HG03039 (cell line): ENCODE measurements around the gene PDK2.

ENCODE experiments used
- ATAC-seq: cut with Tn5 transposase; IDR thresholded peaks from one replicate; pipeline ENCODE4 v1.9.1; 2021; ENCODE audit warnings: mild to moderate bottlenecking, moderate library complexity; ENCODE audit not compliant: unreplicated experiment

The PDK2 gene

DNA sequence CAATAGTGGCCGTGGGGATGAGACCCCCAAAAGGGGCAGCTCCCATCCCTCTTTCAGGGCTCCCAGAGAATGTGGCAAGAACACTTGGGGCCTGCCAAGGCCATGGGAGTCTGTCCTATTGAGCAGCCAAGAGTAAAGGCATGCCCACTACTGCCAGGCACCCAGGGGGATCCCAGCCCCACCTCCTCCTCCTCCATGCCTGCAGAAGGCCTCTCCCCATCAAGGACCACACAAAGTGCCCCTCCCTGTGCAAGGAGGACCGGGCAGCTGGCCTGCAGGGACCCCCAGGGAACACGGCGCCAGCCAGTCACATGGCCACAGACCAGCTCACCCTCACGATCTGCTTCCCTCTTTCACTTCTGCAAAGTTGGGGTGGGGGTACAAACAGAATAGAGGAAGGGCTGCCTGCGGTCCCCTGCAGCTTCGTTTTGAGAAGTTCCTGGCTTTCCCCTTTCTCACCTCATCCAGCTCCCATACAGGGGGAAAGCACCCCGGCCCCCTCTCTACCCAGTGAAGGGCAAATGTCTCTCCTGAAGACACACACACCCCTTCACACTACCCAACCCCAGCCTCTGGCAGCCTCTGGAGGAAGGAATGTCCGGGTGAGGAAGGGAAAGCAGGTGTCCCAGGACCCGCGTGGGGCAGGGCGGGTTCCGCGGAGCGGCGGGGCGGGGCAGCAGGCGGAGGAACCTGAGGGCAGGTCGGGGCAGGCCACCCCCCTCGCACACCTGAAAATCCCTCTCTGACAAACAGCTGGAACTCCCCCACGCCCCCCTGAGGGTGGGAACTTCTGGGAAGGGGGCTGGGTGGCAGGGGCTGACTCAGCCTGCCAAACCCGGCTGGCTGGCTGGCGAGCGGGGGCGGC is 53.3 kb downstream of the PDK2 start:
- no peak for ATAC-seq

DNA sequence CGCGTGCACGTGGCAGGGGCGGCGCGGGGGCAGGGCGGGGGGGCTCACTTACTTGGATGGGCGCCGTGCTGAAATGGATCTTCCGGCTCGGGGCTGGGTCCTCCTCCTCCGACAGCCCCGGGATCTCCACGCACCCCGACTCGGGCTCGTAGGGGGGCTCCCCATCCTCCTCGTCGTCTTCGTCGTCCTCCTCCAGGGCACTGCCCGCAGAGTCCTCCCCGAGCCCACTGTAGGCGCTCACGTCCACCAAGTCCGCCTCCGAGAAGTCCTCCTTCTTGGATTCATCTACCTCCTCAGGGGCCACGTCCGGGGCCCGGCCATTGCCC is 53.9 kb downstream of the PDK2 start:
- no peak for ATAC-seq

- ATAC-seq = no peak
Observed at GRCh38 chr17:50149417-50150353, 54.5 kb downstream of the PDK2 start.

DNA sequence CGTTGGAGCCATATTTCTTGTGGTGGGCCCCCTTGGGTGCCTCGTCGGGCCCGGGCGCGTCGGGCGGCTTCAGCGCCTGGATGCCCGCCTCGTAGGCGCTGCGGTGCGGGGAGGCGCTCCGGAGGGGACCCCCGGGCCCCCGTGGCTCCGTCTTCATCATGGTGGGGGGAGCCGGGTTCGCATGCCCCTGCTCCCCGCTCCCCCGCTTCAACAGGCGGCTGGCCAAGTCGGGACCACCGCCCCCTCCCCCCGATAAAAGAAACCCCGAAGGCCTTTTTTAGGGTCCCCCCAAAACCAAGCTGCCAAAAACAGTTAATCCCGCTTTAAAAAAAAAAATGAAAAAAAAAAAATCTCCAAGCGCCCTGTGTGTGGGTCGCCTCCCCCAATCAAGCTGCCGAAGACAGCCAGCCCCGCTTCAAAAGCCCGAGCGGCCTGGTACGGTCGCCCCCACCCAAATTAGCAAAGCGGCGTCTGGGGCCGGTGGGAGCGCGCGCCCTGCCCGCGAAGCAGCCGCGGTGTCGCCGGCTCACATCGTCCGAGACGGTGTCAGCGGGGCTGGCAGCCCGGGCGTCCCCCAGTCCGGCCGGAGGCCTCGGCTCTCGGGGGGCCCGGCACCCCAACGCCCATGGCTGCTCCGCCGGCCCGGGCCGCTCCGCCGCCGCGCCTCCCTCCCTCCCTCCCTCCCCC is 55.3 kb downstream of the PDK2 start, which contains the start of gene PPP1R9B:
Gene PPP1R9B (minus strand): TSS at position 324 of the 687 bp plus-strand sequence. CDS start 164 bp downstream, at position 160.
- ATAC-seq = no peak

DNA sequence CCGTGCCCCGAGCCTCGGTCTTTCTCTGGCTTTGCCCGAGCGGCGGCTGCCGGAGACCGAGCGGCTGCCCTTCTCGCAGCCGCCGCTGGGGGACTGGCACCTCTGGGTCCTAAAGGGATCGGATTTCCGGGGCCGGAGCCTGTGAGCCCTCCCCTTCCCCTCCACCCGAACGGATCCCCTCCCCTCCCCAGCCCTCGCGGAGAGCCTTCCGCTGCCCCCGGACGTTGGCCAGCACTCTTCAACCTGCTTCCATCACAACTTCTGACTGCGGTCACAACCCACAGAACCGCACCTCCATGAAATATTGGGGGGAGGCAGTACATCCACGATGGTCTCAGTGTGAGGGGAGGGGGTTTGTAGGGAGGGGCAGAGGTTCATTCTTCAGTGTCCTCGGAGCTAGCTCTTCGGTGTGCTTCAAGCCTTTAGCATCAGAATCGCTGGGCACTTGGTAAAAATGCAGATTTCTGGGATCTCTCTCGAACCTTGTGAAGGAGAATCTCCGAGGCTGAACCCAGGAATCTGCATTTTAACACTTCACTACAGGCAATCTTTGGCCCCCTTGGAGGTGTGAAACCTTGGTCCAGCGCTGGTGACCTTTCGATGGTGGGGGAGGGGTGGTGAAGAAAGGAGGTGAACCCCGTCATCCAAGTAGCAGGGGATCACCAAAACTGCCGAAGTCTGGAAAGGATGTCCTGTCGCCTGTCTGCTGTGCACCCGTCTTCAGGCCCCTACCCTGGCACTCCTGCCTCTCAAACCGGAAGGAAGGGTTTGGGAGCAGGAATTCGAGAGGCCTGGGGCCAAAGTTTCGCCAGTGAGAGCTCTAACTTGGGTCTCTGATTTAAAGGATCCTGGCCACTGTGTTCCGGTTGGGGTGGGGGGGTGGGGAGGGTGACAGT is 56.1 kb downstream of the PDK2 start:
- ATAC-seq = peak; percentile 35

GRCh38 chr17:50151937-50152547 is 56.9 kb downstream of the PDK2 start:
- ATAC-seq = no peak

- ATAC-seq = no peak
Observed at GRCh38 chr17:50152736-50153135, 57.6 kb downstream of the PDK2 start.

GRCh38 chr17:50153650-50154575 is 58.8 kb downstream of the PDK2 start:
- ATAC-seq = no peak

- ATAC-seq = no peak
Observed at GRCh38 chr17:50154604-50155003, 59.5 kb downstream of the PDK2 start.

GRCh38 chr17:50155115-50155819 is 60.1 kb downstream of the PDK2 start:
- ATAC-seq = no peak

DNA sequence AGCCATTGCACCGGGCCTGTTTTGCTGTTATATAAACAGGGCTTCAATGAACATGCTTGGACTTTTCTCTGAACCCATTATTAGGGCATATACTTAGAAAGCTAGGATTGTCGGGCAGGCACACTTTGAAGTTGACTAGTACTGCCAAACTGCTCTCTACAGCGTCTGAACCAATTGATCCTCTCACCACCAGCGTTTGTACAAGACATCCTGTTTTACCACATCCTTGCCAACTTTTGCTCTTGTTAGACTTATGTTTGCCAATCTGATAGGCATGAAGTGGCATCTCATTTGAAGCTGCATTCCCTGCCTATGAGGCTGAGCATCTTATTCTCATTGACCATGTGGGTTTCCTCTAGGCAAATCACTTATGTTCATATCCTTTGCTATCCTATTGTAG is 62.7 kb downstream of the PDK2 start:
- ATAC-seq = no peak

DNA sequence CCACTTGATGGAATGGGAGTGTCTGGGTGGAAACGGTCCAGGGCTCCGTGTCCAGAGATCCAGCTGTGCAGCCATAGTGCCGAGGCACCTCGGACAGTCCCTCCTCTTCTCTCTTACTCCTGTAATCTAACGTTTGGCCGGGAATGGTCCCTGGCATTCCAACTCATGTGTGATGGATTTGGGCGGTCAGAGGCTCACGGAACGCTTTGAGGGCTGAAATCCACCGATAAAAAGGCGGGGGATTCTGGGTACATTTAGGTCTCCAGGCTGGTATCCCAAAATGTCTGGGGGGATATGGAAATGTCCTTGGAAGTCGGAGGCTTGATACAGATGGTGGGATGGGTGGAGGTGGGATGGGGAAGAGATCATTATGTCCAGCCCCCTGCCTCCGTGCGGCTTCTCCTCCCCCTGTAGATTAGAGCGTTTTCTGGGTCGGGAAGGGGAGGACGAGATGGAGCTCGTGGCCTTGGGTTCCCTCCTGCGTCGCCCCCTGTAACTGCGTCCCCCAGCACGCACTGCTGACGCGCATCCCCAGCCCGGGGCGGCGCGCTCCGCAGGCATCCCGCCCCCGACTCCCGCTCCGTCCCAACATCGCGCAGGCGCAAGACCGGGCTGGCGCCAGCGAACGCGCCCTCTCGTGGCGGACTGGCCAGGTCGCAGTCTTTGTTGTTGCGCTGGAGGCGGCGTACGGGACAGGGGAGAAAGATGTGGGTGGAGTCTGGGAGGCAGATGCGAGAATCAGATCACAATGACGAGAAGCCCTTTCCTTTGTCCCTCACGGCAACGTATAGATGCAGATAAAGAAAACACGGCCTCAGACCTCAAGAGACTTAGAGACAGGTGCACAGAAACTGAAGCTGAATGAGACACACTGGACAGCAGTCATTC is 66.1 kb downstream of the PDK2 start:
- peak; percentile 68 for ATAC-seq
